Measurements from ENCODE around the gene FOXC2.
A peak's percentile ranks its signal among the peaks of the same experiment; 100 is the strongest.

Gene FOXC2

DNA sequence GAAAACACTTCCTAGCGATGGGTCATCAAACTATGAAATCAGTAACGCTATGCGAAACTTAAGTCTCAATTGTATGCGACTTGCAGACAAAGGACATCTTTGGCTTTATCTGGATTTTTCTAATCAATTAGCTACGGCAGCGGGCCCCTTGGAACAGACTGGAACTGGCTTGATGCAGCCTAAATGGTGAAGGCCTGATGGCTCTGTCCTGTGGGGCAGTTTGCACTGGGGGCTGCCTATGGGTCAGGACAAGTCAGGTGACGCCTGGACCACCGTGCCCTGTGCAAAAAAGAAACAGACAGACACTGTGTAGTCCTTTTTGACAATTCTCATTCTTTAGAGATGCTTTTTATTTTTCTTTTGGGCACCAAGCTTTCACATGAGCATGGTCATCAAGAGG is 33.6 kb upstream of the FOXC2 start:
- no peak for DNase-seq (ENCODE audit: low spot score)

DNA sequence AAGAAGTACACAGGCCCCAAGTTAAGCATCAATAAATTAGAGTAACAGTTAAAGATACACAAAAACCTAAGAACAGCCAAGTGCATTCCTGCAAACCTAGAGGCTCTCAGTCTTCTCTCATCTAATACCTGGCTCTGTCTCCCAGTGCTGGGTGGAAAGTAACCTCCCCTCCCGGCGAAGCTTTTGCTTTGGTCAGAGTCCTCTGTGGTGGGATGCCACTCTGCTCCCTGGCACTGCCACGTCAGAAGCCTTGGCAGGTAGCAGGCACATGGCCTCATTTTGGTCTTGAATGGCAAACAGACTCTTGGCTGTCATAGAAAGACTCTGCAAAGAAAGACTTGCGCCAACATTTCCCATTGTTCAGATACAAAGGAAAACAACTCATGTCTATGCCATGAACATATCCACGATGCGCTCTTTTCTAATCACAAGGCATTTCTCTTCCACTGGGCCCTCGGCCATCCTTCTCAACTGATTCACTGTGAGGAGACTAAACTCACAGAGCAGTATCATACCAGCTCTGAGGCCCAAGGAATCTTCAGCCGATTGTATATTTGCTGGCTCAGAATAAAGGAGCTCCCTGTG is 32.8 kb upstream of the FOXC2 start:
- DNase-seq (ENCODE audit: low spot score): no peak

DNA sequence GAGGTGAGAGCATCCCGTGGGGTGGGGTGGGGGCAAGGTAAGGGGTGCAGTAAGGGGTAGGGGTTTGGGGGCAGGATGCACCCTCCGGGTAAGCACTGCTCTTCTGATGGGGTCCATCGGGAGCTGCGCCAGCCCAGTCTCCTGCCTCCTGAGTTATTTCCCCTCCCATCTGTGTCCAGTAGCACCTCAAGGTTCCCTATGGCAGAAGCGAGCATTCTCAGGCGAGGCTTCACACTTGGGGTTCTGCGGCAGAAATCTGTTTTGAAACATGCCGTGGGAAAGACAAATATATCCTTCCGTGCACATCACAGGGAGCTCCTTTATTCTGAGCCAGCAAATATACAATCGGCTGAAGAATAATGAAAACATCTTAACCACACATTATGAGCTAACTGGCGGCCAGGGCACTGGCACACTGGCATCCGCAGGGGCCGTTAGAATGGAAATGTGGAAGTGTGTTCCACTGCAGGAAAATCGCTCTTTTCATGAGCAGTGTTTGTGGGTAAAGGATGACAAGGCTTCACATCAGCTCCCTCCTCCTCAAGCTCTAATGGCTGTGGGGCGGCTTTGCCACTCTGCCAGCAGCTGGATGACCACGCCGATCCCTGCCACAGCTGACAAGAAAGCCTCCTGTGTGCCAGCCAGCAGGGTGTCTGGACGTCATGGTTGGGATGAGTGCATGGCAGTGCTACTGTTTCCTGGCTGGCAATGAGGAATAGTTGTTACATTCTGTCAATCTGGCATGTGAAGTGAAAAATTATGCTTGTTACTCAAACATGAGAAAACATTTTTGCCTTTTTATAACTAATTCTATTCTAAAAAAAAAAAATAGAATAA is 31.6 kb upstream of the FOXC2 start:
- DNase-seq (ENCODE audit: low spot score): no peak

GRCh38 chr16:86536621-86537020 is 30.0 kb upstream of the FOXC2 start:
- DNase-seq (ENCODE audit: low spot score): no peak

- DNase-seq (ENCODE audit: low spot score): no peak
These were observed 29.1 kb upstream of the FOXC2 start for GRCh38 chr16:86537486-86537885.

GRCh38 chr16:86538196-86538780 is 28.3 kb upstream of the FOXC2 start:
- no peak for DNase-seq (ENCODE audit: low spot score)

- no peak for DNase-seq (ENCODE audit: low spot score)
These were observed 25.7 kb upstream of the FOXC2 start for GRCh38 chr16:86540894-86541293.

DNA sequence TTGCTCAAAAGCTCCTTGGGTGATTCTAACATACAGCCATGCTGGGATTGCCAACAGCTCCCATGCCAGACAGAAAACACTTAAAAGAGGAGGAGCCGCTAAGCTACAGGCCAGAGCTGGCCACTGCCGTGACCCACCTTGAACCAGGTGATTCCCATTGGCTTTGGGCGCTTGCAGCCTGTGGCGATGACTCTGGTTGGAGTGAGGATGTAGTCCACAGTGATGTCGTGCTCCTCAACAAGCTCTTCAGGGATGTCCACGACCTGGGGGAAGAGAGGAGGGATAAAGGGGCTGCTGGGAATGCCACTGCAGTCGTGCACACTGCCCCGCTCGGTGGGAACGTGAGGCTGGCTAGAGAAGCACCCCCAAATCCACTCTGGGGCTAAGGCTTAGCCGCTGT is 25.1 kb upstream of the FOXC2 start:
- DNase-seq (ENCODE audit: low spot score): no peak

DNA sequence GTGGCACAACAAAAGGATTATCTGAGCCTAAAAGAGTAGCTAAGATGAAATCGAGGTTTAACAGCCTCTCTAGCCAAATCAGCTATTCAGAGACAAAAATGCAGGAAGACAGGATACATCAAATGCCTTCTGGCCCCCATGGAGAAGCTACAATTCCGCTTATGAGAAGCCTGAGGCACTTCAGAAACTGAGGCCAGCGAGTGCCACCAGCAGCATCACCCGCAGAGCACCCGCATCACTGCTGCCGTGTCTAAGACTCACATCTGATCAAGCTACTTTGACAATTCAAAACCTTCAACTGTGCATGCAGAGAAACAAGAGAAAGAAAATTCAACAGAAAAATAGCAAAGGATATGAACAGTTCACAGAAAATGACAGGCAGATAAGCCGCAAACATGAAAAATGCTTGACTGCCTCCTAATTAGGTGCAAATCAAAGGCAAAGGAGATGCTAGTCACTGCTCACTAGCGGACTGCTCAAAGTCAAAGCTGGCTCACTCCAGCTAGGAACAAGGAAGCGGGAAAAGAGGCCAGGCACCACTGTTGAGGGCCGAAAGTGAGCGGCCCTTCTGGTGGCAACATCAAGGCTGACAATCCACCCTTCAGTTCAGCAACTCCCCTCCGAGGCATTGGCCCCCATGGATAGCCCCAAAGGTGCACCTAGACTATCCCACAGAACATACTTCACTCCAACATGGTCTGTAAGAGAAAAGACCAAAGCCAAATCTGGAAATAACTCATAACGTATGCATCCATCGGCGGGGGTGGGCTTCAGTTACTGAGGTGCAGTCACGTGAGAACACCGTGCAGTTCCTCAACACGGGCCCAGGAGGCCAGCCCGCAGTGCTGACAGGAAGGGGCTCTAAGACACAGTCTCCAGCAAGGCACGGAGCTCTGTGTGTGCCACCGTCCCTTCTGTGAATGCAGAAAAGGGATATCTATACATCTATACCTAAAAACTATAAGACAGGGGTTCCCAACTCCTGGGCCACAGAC is 23.6 kb upstream of the FOXC2 start:
- no peak for DNase-seq (ENCODE audit: low spot score)

- DNase-seq (ENCODE audit: low spot score): no peak
These were observed 21.1 kb upstream of the FOXC2 start for GRCh38 chr16:86545481-86545880.

- DNase-seq (ENCODE audit: low spot score): no peak
These were observed 20.5 kb upstream of the FOXC2 start for GRCh38 chr16:86545954-86546637.

- DNase-seq (ENCODE audit: low spot score): no peak
These were observed 20.0 kb upstream of the FOXC2 start for GRCh38 chr16:86546638-86547013.

GRCh38 chr16:86547286-86547685 is 19.3 kb upstream of the FOXC2 start:
- no peak for DNase-seq (ENCODE audit: low spot score)

DNA sequence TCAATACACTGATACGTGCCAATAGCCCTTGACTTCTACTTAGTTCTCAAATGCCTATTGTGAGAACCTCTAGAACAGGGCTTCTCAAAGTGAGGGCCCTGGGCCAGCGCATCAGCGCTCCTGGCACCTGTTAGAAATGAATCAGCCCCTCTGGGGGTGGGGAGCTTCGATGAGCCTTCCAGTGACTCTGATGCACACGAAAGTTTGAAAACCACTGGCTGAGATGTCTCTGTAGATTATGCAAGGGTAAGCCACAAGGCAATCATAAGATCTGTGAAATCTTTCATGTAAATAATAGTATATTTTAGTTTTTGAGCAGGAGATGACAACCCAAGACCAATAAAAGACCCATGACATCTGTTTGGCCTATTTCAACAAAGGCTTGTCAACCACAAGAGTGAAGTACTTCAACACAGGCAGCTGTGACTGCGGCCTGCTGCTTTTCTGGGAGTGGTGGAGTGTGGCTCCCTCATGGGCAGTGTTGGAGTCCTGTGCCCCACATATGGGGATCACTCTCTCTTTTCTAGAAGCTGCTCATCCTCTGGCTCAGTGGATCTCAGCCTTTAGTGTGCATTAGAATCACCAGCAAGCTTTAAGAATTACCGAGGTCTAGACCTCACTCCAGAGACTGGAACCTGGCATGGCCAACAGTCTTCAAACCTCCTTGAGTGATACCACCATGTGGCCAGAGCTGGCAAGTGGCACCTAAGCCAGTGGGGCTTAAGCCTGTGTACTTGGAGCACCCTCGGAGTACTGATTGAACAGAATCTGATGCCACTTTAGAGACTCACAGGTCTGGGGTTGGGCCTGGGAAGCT is 17.3 kb upstream of the FOXC2 start:
- DNase-seq (ENCODE audit: low spot score): no peak

GRCh38 chr16:86549893-86550190 is 16.8 kb upstream of the FOXC2 start:
- DNase-seq (ENCODE audit: low spot score): no peak

DNA sequence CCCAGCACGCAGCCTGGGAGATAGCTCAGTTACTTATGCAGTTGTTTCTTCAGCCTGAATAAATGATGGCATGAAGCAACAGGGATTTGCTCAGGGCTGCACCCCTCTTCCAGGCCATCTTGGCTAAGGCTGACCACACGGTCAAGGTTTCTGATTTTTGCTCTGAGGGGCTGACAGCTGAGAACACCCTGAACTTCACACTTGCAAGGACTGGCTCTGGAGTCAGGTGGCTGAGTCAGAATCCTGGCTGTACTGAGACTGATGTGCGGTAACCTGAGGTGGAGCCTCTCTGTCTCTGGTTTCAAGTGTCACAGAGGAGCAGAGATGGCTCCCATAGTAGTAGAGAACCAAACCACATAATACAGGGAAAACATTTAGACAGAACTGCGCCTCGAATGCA is 16.3 kb upstream of the FOXC2 start:
- DNase-seq (ENCODE audit: low spot score): no peak

GRCh38 chr16:86553356-86553755 is 13.3 kb upstream of the FOXC2 start:
- no peak for DNase-seq (ENCODE audit: low spot score)

DNA sequence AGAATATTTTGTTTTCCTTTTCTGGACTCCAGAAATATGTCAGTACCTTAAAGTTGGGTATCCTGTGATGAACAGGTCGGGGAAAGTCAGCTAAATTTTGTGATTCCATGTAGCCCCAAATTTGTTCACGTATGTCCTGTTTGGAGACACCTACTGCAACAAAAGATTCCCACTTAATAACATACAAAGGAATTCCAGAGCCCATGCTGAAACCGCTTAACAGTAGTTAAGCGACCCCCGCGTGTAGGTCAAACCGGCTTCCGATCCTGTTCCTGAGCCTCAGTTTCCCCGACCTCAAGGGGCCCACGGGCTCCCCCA is 12.1 kb upstream of the FOXC2 start:
- no peak for DNase-seq (ENCODE audit: low spot score)

DNA sequence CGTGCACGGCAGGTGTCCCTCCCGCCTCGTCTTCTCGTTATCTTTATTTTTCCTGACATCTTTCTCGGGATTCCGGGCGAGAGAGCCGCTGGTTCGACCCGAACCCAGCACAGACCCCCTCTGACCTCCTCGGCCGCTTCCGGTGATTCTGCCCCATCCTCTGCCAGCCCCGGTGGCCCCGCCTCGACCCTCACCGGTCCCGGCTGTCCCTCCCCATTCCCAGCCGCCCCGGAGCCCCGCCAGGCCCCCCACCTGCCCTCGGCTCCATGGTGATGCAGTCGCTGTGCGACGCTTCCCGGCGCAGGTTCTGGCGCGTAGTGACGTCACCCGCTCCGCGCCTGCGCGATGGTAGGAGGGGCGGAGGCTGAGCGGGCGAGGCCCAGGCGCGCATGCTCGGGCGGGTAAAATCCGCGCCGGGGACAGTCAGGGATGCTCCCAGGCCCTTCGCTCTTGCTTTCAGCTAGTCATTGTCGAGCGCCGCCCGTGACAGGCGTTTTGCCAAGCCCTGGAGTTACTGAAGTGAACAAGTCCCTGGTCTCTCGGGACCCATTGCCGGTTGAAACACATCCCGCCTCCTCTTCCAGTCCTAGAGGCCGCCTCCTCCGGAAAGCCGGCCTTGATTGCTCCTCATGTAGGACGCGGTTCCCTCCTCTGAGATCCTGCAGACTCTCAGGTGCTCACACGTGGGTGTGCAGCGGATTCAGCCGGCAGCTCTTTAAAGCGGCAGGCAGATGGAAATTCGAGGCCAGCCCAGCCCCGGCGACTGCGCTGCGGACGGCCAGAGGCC is 11.5 kb upstream of the FOXC2 start, which contains the start of gene MTHFSD:
MTHFSD (minus strand) TSS at position 319 of the 787 bp plus-strand sequence; CDS start at position 268, 51 bp downstream.
- DNase-seq (ENCODE audit: low spot score): peak; percentile 94

DNA sequence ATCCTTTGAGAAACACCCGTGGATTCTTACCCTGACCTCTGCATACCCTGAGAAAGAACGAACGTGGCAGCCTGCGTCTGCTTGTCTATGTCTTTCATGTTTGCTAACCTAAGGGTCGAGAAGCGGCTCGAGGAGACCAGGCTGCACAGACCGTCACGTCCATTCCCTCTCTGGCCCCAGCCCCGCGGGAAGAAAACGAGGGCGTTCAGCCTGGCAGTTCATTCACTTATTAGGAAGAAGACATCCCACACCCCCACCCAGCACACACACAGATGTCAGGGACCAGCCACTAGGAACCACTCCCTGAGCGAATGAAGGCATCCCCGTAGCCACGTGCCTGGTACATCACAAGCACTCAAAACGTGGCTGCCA is 10.9 kb upstream of the FOXC2 start:
- no peak for DNase-seq (ENCODE audit: low spot score)
